ENCODE data around the gene CACNA1C. TPM values are rescaled to one million over a fixed set of nuclear protein-coding genes. Genes with fewer than 3 reads are reported as not detected.

The CACNA1C gene
- polyA plus RNA-seq, 2 donors, result 2.1 to 2.5 TPM

- Histone ChIP-seq H3K36me3 (ENCODE audit: control insufficient read depth in 2 of 2, insufficient read depth in 2 of 2, low read length in 1 of 2) (no peaks in the 10 kb centered on the region), H3K4me1 (ENCODE audit: control insufficient read depth in 2 of 2, insufficient read depth in 2 of 2, low read length in 1 of 2) (peaks cover 3 to 4% of the 10 kb centered on the region in 2 donors), H3K9me3 (ENCODE audit: control insufficient read depth in 2 of 2, insufficient read depth in 1 of 2, low read depth in 1 of 2, low read length in 1 of 2) (no peaks in the 10 kb centered on the region), H3K27me3 (ENCODE audit: control insufficient read depth in 1 of 2, insufficient read depth in 2 of 2, low read length in 2 of 2) (no peaks in the 10 kb centered on the region), H3K27ac (ENCODE audit: low read depth in 2 of 2, low read length in 1 of 2) (no peak overlapping the region), H3K4me3 (ENCODE audit: low read depth in 1 of 2, low read length in 2 of 2) (no peak overlapping the region)
- WGBS, 2 donors, result 93% methylated on average over 6 of the region's 6 CpGs
Observed at GRCh38 chr12:2300168-2300567, 247.4 kb downstream of the CACNA1C start.

GRCh38 chr12:2300886-2301285 lies 248.1 kb downstream of the CACNA1C start:
- Histone ChIP-seq H3K27me3 (ENCODE audit: control insufficient read depth in 1 of 2, insufficient read depth in 2 of 2, low read length in 2 of 2) (no peaks in the 10 kb centered on the region), H3K4me3 (ENCODE audit: low read depth in 1 of 2, low read length in 2 of 2) (no peak overlapping the region), H3K36me3 (ENCODE audit: control insufficient read depth in 2 of 2, insufficient read depth in 2 of 2, low read length in 1 of 2) (no peaks in the 10 kb centered on the region), H3K4me1 (ENCODE audit: control insufficient read depth in 2 of 2, insufficient read depth in 2 of 2, low read length in 1 of 2) (peaks cover 3 to 4% of the 10 kb centered on the region in 2 donors), H3K9me3 (ENCODE audit: control insufficient read depth in 2 of 2, insufficient read depth in 1 of 2, low read depth in 1 of 2, low read length in 1 of 2) (no peaks in the 10 kb centered on the region), H3K27ac (ENCODE audit: low read depth in 2 of 2, low read length in 1 of 2) (peak overlapping the region in 1 of 2 donors; percentile 43)
- 89% methylated on average over 11 of the region's 11 CpGs for WGBS, 2 donors

- no peak overlapping the region for H3K4me3 ChIP-seq (ENCODE audit: low read depth in 1 of 2, low read length in 2 of 2)
- H3K4me1 ChIP-seq (ENCODE audit: control insufficient read depth in 2 of 2, insufficient read depth in 2 of 2, low read length in 1 of 2), result peaks cover 3 to 4% of the 10 kb centered on the region in 2 donors
- H3K27ac ChIP-seq (ENCODE audit: low read depth in 2 of 2, low read length in 1 of 2), result peak overlapping the region; percentile 13 to 66
- H3K27me3 ChIP-seq (ENCODE audit: control insufficient read depth in 1 of 2, insufficient read depth in 2 of 2, low read length in 2 of 2), result no peaks in the 10 kb centered on the region
- H3K9me3 ChIP-seq (ENCODE audit: control insufficient read depth in 2 of 2, insufficient read depth in 1 of 2, low read depth in 1 of 2, low read length in 1 of 2), result no peaks in the 10 kb centered on the region
- 46 to 64% methylated on average over 14 of the region's 14 CpGs for WGBS, 2 donors
- no peaks in the 10 kb centered on the region for H3K36me3 ChIP-seq (ENCODE audit: control insufficient read depth in 2 of 2, insufficient read depth in 2 of 2, low read length in 1 of 2)
Observed at GRCh38 chr12:2301531-2302461, 249.0 kb downstream of the CACNA1C start.

- Histone ChIP-seq H3K27ac (ENCODE audit: low read depth in 2 of 2, low read length in 1 of 2) (no peak overlapping the region), H3K4me1 (ENCODE audit: control insufficient read depth in 2 of 2, insufficient read depth in 2 of 2, low read length in 1 of 2) (peaks cover 3 to 4% of the 10 kb centered on the region in 2 donors), H3K36me3 (ENCODE audit: control insufficient read depth in 2 of 2, insufficient read depth in 2 of 2, low read length in 1 of 2) (no peaks in the 10 kb centered on the region), H3K9me3 (ENCODE audit: control insufficient read depth in 2 of 2, insufficient read depth in 1 of 2, low read depth in 1 of 2, low read length in 1 of 2) (no peaks in the 10 kb centered on the region), H3K27me3 (ENCODE audit: control insufficient read depth in 1 of 2, insufficient read depth in 2 of 2, low read length in 2 of 2) (no peaks in the 10 kb centered on the region), H3K4me3 (ENCODE audit: low read depth in 1 of 2, low read length in 2 of 2) (no peak overlapping the region)
- WGBS, 2 donors, result 82 to 83% methylated on average over 21 of the region's 21 CpGs
Observed at GRCh38 chr12:2302711-2303580, 250.2 kb downstream of the CACNA1C start.

GRCh38 chr12:2304223-2304622 lies 251.4 kb downstream of the CACNA1C start:
- WGBS, 2 donors, result 72 to 74% methylated on average over 12 of the region's 12 CpGs
- no peaks in the 10 kb centered on the region for H3K36me3 ChIP-seq (ENCODE audit: control insufficient read depth in 2 of 2, insufficient read depth in 2 of 2, low read length in 1 of 2)
- H3K4me3 ChIP-seq (ENCODE audit: low read depth in 1 of 2, low read length in 2 of 2), result no peak overlapping the region
- H3K27ac ChIP-seq (ENCODE audit: low read depth in 2 of 2, low read length in 1 of 2), result no peak overlapping the region
- H3K4me1 ChIP-seq (ENCODE audit: control insufficient read depth in 2 of 2, insufficient read depth in 2 of 2, low read length in 1 of 2), result peaks cover 3 to 4% of the 10 kb centered on the region in 2 donors
- H3K9me3 ChIP-seq (ENCODE audit: control insufficient read depth in 2 of 2, insufficient read depth in 1 of 2, low read depth in 1 of 2, low read length in 1 of 2), result no peaks in the 10 kb centered on the region
- no peaks in the 10 kb centered on the region for H3K27me3 ChIP-seq (ENCODE audit: control insufficient read depth in 1 of 2, insufficient read depth in 2 of 2, low read length in 2 of 2)

- H3K36me3 ChIP-seq (ENCODE audit: control insufficient read depth in 2 of 2, insufficient read depth in 2 of 2, low read length in 1 of 2), result no peaks in the 10 kb centered on the region
- H3K27ac ChIP-seq (ENCODE audit: low read depth in 2 of 2, low read length in 1 of 2), result no peak overlapping the region
- H3K27me3 ChIP-seq (ENCODE audit: control insufficient read depth in 1 of 2, insufficient read depth in 2 of 2, low read length in 2 of 2), result no peaks in the 10 kb centered on the region
- 59 to 62% methylated on average over 3 of the region's 3 CpGs for WGBS, 2 donors
- no peaks in the 10 kb centered on the region for H3K9me3 ChIP-seq (ENCODE audit: control insufficient read depth in 2 of 2, insufficient read depth in 1 of 2, low read depth in 1 of 2, low read length in 1 of 2)
- H3K4me1 ChIP-seq (ENCODE audit: control insufficient read depth in 2 of 2, insufficient read depth in 2 of 2, low read length in 1 of 2), result peaks cover 2 to 3% of the 10 kb centered on the region in 2 donors
- no peak overlapping the region for H3K4me3 ChIP-seq (ENCODE audit: low read depth in 1 of 2, low read length in 2 of 2)
Observed at GRCh38 chr12:2306012-2306411, 253.2 kb downstream of the CACNA1C start.

- Histone ChIP-seq H3K4me1 (ENCODE audit: control insufficient read depth in 2 of 2, insufficient read depth in 2 of 2, low read length in 1 of 2) (peaks cover 2 to 3% of the 10 kb centered on the region in 2 donors), H3K9me3 (ENCODE audit: control insufficient read depth in 2 of 2, insufficient read depth in 1 of 2, low read depth in 1 of 2, low read length in 1 of 2) (no peaks in the 10 kb centered on the region), H3K4me3 (ENCODE audit: low read depth in 1 of 2, low read length in 2 of 2) (no peak overlapping the region), H3K27ac (ENCODE audit: low read depth in 2 of 2, low read length in 1 of 2) (no peak overlapping the region), H3K27me3 (ENCODE audit: control insufficient read depth in 1 of 2, insufficient read depth in 2 of 2, low read length in 2 of 2) (no peaks in the 10 kb centered on the region), H3K36me3 (ENCODE audit: control insufficient read depth in 2 of 2, insufficient read depth in 2 of 2, low read length in 1 of 2) (no peaks in the 10 kb centered on the region)
- 59 to 65% methylated on average over 4 of the region's 4 CpGs for WGBS, 2 donors
Observed at GRCh38 chr12:2306735-2307134, 253.9 kb downstream of the CACNA1C start.

- Histone ChIP-seq H3K27ac (ENCODE audit: low read depth in 2 of 2, low read length in 1 of 2) (no peak overlapping the region), H3K27me3 (ENCODE audit: control insufficient read depth in 1 of 2, insufficient read depth in 2 of 2, low read length in 2 of 2) (no peaks in the 10 kb centered on the region), H3K4me3 (ENCODE audit: low read depth in 1 of 2, low read length in 2 of 2) (no peak overlapping the region), H3K4me1 (ENCODE audit: control insufficient read depth in 2 of 2, insufficient read depth in 2 of 2, low read length in 1 of 2) (no peaks in the 10 kb centered on the region), H3K36me3 (ENCODE audit: control insufficient read depth in 2 of 2, insufficient read depth in 2 of 2, low read length in 1 of 2) (no peaks in the 10 kb centered on the region), H3K9me3 (ENCODE audit: control insufficient read depth in 2 of 2, insufficient read depth in 1 of 2, low read depth in 1 of 2, low read length in 1 of 2) (no peaks in the 10 kb centered on the region)
- 62 to 83% methylated on average over 3 of the region's 3 CpGs for WGBS, 2 donors
Observed at GRCh38 chr12:2307550-2307949, 254.8 kb downstream of the CACNA1C start.

GRCh38 chr12:2309647-2310046 lies 256.9 kb downstream of the CACNA1C start:
- no peak overlapping the region for H3K4me3 ChIP-seq (ENCODE audit: low read depth in 1 of 2, low read length in 2 of 2)
- WGBS, 2 donors, result 76 to 82% methylated on average over 5 of the region's 5 CpGs
- no peak overlapping the region for H3K27ac ChIP-seq (ENCODE audit: low read depth in 2 of 2, low read length in 1 of 2)

More at GRCh38 chr12:2309647-2310046, 256.9 kb downstream of the CACNA1C start:
- Histone ChIP-seq H3K36me3 (ENCODE audit: control insufficient read depth in 2 of 2, insufficient read depth in 2 of 2, low read length in 1 of 2) (no peaks in the 10 kb centered on the region), H3K27me3 (ENCODE audit: control insufficient read depth in 1 of 2, insufficient read depth in 2 of 2, low read length in 2 of 2) (no peaks in the 10 kb centered on the region), H3K9me3 (ENCODE audit: control insufficient read depth in 2 of 2, insufficient read depth in 1 of 2, low read depth in 1 of 2, low read length in 1 of 2) (no peaks in the 10 kb centered on the region), H3K4me1 (ENCODE audit: control insufficient read depth in 2 of 2, insufficient read depth in 2 of 2, low read length in 1 of 2) (no peaks in the 10 kb centered on the region)

Data from esophagus (tissue), 2 donors.